Neural progenitor cell (in vitro differentiated cells): Measurements from ENCODE around the gene MADD.

Experiments
- CTCF ChIP-seq: fragments of 200-600 bp; sonication (generic); IDR thresholded peaks from 2 replicates; pipeline ENCODE4 v1.5.1; 2017; ENCODE audit warnings: antibody characterized with exemption, mild to moderate bottlenecking
- EZH2 ChIP-seq: fragments of 200-600 bp; sonication (generic); IDR thresholded peaks from 2 replicates; pipeline ENCODE4 v1.6.1; 2017; ENCODE audit warnings: antibody characterized with exemption, mild to moderate bottlenecking, moderate library complexity

- TF ChIP-seq CTCF (no peak), EZH2 (no peak)
Measured at GRCh38 chr11:47267876-47268275, 2.1 kb upstream of the MADD start.
